ENCODE data around the gene GRAMD1B. TPM values are rescaled to one million over a fixed set of nuclear protein-coding genes. Genes with fewer than 3 reads are reported as not detected.
A peak's percentile ranks its signal among the peaks of the same experiment; 100 is the strongest.

The GRAMD1B gene
- total RNA-seq, 4 donors from 2014 or later = 2.1 to 8.5 (median 7.0) TPM

DNA sequence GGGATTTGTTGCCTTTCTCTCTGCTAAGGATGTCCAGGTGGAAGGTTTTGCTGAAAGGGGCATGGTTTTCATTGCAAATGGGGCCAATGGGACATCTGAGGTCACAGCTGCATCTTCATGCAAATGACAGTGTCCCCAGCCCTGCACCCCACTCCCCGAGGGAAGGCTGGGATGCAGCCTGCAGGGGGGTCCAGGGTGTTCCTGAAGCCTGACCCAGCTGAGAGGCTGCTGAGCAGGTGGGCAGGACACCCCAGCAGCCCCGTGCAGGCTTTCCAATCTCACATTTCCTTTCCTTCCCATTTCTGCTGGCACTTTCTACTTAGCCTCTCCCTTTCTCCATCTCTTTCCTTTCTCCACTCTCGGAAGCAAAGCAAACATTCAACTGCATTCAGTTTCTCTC is 146.0 kb downstream of the GRAMD1B start:
- TF ChIP-seq, protein P1, sequence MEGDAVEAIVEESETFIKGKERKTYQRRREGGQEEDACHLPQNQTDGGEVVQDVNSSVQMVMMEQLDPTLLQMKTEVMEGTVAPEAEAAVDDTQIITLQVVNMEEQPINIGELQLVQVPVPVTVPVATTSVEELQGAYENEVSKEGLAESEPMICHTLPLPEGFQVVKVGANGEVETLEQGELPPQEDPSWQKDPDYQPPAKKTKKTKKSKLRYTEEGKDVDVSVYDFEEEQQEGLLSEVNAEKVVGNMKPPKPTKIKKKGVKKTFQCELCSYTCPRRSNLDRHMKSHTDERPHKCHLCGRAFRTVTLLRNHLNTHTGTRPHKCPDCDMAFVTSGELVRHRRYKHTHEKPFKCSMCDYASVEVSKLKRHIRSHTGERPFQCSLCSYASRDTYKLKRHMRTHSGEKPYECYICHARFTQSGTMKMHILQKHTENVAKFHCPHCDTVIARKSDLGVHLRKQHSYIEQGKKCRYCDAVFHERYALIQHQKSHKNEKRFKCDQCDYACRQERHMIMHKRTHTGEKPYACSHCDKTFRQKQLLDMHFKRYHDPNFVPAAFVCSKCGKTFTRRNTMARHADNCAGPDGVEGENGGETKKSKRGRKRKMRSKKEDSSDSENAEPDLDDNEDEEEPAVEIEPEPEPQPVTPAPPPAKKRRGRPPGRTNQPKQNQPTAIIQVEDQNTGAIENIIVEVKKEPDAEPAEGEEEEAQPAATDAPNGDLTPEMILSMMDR (IDR thresholded peaks at IDR 0.05) = no peak
- DNase-seq (ENCODE audit: low spot score) (no peak), ATAC-seq (ENCODE audit: low FRiP score) (no peak)

DNA sequence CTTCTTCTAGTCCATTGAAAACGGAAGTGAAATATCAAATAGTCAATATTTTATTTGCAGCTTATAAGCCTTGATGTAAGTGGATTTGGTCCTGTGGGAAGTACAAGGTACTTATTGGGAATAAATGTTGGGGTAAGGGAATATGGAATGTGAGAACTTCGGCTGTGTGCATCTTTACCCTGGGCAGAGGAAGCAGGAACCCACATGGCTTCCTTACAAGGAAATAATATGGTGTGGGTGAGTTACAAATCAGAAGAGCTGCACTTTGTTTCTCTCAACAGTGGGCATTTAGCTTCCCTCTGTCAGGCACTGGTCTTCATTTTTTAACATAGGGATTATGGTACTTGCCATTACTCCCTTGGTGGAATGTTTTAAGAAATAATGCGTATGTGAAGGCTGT is 146.4 kb downstream of the GRAMD1B start:
- TF ChIP-seq, protein P1 (IDR thresholded peaks at IDR 0.05) = no peak
- ATAC-seq (ENCODE audit: low FRiP score) (no peak), DNase-seq (ENCODE audit: low spot score) (no peak)

DNA sequence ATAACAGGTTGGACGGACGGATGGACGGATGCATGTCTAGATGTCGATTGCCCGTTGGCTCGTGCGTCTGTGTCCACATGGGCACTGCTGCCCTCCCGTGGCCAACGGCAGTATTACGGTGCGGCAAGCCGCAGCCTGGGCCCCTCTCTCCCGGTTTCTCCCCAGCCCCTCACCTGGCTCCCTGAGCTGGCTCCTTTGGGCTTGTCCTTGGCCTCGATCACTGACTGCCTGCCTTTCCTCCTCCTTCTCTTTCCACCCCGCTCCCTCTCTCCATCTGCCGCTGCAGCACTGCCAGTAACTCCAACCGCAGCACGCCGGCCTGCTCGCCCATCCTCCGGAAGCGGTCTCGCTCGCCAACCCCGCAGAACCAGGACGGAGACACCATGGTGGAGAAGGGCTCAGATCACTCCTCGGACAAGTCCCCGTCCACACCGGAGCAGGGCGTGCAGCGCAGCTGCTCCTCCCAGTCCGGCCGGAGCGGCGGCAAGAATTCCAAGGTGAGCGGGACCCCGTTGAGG is 147.1 kb downstream of the GRAMD1B start:
- TF ChIP-seq, protein P1 (IDR thresholded peaks at IDR 0.05) = peak in 1 of 3 donors; percentile 43
- peak; percentile 35 for ATAC-seq (ENCODE audit: low FRiP score)
- DNase-seq (ENCODE audit: low spot score) = peak; percentile 58

DNA sequence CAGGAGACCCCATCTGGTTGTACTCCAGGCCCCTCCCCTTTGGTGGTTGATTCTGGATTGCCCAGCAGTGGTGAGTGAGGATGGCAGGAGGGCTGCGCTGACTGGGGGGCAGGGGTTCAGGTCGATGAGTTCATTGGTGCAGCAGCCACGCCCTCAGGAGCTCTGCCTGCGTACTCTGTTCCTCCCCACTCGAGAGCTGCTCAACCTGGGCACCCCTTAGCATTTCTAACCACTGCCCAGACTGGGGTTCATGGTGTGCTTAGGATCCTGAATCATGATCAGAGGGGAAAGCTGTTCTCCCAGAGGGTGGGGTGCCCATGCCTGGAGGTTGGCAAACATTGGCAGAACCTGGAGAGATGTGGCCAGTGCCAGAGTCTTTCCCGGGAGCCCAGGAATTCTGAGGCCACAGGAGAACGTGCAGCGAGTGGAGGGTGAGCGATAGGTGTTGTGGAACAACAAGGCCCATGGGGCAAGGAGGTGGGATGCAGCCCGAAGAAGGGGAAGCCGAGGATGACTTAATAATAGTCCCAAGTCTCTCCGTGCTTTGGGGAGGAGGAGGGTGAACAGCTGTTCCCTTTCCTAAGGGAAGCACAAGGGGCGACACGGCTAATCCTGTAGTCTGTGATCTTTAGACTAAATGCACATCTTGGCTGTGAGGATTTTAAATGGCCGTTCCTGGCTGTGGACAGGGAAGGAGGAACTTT is 148.9 kb downstream of the GRAMD1B start:
- TF ChIP-seq, protein P1 (IDR thresholded peaks at IDR 0.05) = no peak
- ATAC-seq (ENCODE audit: low FRiP score) = no peak
- DNase-seq (ENCODE audit: low spot score) = no peak

DNA sequence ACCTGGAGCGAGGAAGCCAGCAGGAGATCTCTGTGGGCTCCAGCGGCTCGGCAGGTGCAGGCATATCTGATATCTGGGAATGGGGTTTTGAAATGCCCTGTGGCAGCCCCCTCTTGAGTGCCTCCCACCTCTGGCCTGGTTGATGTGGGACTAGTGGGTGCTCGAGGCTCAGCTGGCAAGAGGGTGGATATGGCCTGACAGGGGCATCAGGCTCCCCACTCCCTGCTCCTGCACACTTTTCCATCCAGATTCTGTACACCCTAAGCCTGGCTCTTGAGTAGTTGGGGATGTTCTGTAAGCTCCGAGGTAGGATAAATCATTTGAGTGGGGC is 149.4 kb downstream of the GRAMD1B start:
- DNase-seq (ENCODE audit: low spot score) (no peak), ATAC-seq (ENCODE audit: low FRiP score) (no peak)
- TF ChIP-seq, protein P1 (IDR thresholded peaks at IDR 0.05) = no peak

DNA sequence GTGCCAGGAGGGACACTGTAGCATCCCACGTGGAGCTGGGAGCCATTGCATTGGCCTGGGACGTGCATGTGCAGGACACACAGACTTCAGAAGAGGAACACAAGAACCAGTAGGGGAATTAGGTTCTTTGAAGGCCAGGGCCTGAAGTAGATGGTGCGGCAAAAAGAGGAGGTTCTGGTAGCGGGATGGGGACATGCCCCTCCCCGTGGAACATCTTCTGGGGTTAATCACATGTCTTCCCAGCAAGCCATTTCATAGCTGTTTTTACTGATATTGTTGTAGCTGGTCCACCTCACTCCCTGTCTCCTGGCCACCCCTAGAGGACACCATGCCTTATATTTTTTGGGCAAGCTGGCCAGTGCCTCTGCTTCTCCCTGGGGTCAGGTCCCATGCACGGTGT is 150.1 kb downstream of the GRAMD1B start:
- TF ChIP-seq, protein P1 (IDR thresholded peaks at IDR 0.05) = no peak
- ATAC-seq (ENCODE audit: low FRiP score) (no peak), DNase-seq (ENCODE audit: low spot score) (no peak)
